NCI-H2196 (cell line): ENCODE results near the gene BLZF1.
"Not testable (repeated sequence)": the region's sequence is repeated elsewhere in the genome, so short reads cannot be mapped to it uniquely, and the experiment has no call there.

Source experiments
- DNase-seq: peaks from one replicate; lab custom pipeline; 2025; ENCODE audit not compliant: unreplicated experiment; lab: John Stamatoyannopoulos, UW

The BLZF1 gene

GRCh38 chr1:169348383-169349036, 19.5 kb upstream of the BLZF1 start:
- peak; percentile 69 for DNase-seq

- no peak for DNase-seq
Measured at GRCh38 chr1:169360415-169360814, 7.6 kb upstream of the BLZF1 start.

GRCh38 chr1:169361281-169361680, 6.7 kb upstream of the BLZF1 start:
- DNase-seq, result no peak

GRCh38 chr1:169363046-169363730, 4.8 kb upstream of the BLZF1 start:
- DNase-seq, result no peak

GRCh38 chr1:169364948-169365347, 3.0 kb upstream of the BLZF1 start:
- no peak for DNase-seq

- DNase-seq, result no peak
Measured at GRCh38 chr1:169367096-169367685, 804 bp upstream of the BLZF1 start.

- DNase-seq, result no peak
Measured at GRCh38 chr1:169368406-169368769, 393 bp downstream of the BLZF1 start.

GRCh38 chr1:169371404-169371803, 3.4 kb downstream of the BLZF1 start:
- no peak for DNase-seq

- DNase-seq, result no peak
Measured at GRCh38 chr1:169381162-169381561, 13.2 kb downstream of the BLZF1 start.

- no peak for DNase-seq
Measured at GRCh38 chr1:169383449-169383848, 15.5 kb downstream of the BLZF1 start.

GRCh38 chr1:169387399-169387798, 19.4 kb downstream of the BLZF1 start:
- no peak for DNase-seq

- no peak for DNase-seq
Measured at GRCh38 chr1:169390303-169390702, 22.3 kb downstream of the BLZF1 start.

- no peak for DNase-seq
Measured at GRCh38 chr1:169392406-169392805, 24.4 kb downstream of the BLZF1 start.

- no peak for DNase-seq
Measured at GRCh38 chr1:169395955-169396354, 28.0 kb downstream of the BLZF1 start.

GRCh38 chr1:169402578-169402977, 34.6 kb downstream of the BLZF1 start:
- DNase-seq, result not testable (repeated sequence)

- not testable (repeated sequence) for DNase-seq
Measured at GRCh38 chr1:169408340-169408739, 40.3 kb downstream of the BLZF1 start.

GRCh38 chr1:169414952-169415351, 47.0 kb downstream of the BLZF1 start:
- no peak for DNase-seq

- DNase-seq, result no peak
Measured at GRCh38 chr1:169421309-169421708, 53.3 kb downstream of the BLZF1 start.

GRCh38 chr1:169426174-169426705, 58.2 kb downstream of the BLZF1 start:
- no peak for DNase-seq

GRCh38 chr1:169427081-169427641, 59.2 kb downstream of the BLZF1 start, which contains the start of gene CCDC181:
CCDC181 (minus strand) TSS chr1:169427474; CDS start chr1:169424927, 2,547 bp downstream.
- DNase-seq, result no peak
